ENCODE measurements around the gene ARHGAP10.
"Not testable (repeated sequence)": the region's sequence is repeated elsewhere in the genome, so short reads cannot be mapped to it uniquely, and the experiment has no call there.

The ARHGAP10 gene

DNA sequence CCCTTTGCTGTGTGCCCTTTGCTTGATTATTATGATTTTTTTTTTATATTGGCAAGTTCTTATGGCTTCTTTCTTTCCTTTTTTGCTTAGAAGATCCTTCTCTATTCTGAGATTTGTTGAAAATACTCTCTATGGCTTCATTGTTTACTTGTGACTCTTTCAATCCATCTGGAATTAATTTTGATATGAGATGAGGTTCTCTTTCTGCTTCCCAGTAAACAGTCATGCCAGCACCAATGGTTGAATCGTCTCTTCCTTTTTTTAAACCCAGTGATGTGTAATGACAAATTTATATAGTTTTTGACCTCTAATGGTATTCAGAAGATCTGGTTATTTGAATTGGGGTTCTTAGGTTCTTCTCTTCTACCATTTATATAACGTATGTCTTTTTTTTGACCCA, 121.8 kb downstream of the ARHGAP10 start:
- no peak for DNase-seq (ENCODE audit: low read depth)

GRCh38 chr4:147854154-147854553, 122.3 kb downstream of the ARHGAP10 start:
- DNase-seq (ENCODE audit: low read depth) = no peak

- no peak for DNase-seq (ENCODE audit: low read depth)
Measured at GRCh38 chr4:147855571-147856009, 123.7 kb downstream of the ARHGAP10 start.

DNA sequence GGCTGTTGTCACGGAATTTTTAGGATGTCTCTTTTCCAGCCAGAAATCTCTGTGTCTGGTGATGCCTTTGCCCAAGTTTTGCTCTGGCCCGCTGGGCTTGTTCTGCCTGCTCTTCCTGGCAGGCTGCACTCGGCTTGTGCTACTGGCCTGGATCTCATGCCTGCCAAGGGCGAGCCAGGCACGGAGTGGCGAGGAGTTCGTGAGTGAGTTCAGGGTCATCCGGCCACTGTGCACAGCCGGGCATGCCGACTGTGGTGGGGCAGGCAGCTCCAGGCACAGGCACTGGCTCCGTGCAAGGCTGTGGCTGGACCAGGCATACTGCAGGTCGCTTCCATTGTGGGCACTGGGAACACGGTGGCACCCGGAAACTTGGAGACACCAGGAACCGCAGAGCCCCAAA, 129.1 kb downstream of the ARHGAP10 start:
- no peak for DNase-seq (ENCODE audit: low read depth)

DNA sequence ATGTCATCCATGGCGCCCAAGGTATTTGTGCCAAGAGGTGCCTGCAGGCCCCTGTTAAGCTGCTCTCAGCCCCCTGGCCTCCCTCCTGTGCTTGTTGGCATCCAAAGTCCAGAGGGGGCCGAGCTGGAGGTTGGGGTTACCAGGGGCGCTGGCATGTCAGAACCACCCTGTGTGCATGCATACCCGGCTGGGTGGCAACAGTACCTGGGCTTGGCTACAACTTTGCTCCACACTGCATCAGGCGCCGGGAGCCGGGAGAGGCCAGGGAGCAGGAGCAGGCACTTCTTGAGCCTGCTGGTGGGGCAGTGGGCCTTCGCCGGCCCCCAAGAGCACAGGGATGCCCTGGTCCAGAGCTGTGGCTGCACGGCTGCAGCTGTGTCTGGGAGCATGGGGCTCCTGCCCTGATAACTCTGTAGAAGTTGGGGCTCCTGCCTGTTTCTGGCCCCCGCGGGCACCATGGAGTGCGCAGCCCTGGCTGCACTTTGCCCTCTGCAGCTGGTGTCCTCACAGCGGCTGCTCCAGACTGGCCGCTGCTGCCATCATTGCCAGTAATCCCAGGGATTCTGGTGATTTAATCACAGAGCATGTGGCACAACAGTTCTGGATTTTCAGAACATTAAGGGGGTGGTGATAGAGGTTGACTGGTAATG, 130.3 kb downstream of the ARHGAP10 start:
- no peak for DNase-seq (ENCODE audit: low read depth)

GRCh38 chr4:147863111-147863747, 131.3 kb downstream of the ARHGAP10 start:
- no peak for DNase-seq (ENCODE audit: low read depth)

DNA sequence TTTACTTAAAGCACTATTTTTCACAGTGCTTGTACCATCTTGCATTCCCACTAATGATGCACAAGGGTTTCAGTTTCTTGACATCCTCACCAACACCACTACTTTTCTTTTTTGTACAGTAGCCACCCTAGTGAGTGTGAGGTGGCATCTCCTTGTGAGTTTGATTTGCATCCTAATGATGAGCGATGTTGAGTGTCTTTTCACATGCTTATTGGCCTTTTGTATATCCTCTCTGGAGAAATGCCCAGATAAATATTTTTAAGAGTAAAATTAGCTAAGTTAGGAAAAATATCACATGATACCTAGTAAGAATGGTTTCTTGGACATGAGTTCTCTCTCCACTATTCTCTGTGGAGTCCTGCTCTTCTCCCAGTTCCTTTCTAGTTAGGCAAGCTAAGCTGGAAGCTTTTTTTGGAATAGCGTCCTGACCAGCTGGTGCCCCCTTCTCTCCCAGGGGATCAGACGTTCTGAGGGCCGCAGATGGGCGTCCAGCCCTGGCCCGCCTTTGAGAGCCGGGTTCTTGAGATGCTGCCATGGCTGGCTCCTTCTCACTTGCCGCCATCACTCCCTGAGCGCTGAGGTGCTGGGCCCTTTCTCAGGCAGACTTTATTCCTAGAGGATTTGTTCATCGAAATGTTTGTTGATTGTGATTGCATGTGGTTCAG, 132.1 kb downstream of the ARHGAP10 start:
- DNase-seq (ENCODE audit: low read depth) = no peak

- no peak for DNase-seq (ENCODE audit: low read depth)
Measured at GRCh38 chr4:147864607-147865006, 132.7 kb downstream of the ARHGAP10 start.

DNA sequence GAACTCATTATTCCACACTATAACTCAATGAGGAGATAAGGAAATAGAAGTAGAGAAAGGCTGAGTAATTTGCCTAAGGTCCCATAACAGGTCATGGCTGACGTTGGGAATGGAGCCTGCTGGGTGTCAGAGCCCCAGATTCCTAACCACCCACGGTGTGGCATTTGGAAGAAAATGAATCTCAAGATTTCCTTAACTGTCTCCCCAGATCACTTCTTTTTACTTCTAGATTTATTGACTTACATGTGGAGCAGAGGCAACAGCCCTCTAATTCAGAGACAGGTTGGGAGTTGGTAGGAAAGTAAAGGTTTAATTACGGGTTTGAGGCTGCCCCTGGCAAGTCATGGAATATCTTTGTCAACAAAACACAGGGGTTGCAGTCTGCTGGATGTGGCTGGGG, 134.0 kb downstream of the ARHGAP10 start:
- no peak for DNase-seq (ENCODE audit: low read depth)

DNA sequence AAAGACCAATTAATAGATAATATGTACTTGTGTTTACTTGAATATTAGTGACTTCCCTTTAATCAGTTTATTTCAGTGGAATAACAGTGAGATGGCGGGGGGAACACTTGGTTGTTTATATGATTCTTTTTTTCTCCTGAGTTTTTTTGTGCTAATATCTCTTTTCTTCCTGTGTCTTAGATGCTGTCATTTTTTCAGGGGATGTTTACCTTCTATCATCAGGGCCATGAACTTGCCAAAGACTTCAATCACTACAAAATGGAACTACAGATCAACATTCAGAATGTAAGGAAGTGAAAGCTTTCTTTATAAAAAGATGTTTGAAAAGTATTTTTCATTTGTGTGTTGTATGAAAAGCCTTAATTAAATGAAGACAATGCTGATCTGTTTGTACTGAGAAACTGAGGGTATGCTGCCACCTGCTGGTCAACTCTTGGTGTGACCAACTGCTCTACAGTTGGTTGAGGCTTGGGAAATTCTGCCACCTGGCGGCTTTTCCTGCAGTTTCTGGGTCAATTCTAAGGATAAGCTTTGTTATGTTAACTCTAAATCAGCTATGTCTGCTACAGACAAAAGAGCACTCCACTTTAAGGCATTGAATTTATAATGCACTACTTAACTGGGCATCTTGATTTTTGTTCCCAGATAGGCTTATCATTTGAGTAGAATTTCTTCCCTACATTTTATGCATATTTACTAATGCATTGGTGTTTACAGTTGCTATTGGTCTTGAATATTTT, 134.8 kb downstream of the ARHGAP10 start:
- DNase-seq (ENCODE audit: low read depth) = peak; percentile 89

GRCh38 chr4:147874109-147874508, 142.2 kb downstream of the ARHGAP10 start:
- DNase-seq (ENCODE audit: low read depth) = no peak

GRCh38 chr4:147877308-147877771, 145.5 kb downstream of the ARHGAP10 start:
- DNase-seq (ENCODE audit: low read depth) = no peak

DNA sequence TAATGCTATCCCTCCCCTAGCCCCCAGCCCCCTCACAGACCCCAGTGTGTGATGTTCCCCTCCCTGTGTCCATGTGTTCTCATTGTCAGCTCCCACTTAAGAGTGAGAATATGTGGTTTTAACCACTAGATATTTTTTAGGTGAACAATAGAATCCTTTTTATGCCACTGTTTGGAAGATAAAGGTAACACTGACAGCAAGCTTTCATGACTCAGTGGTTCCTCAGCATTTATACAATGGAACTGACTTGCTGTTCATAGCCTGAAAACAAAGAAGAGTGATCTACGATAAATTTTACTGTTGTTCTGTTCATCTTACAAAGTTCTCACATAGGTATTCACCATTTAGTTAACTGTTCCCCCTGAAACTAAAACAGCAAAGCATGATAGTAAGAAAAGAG, 147.8 kb downstream of the ARHGAP10 start:
- DNase-seq (ENCODE audit: low read depth) = no peak

DNA sequence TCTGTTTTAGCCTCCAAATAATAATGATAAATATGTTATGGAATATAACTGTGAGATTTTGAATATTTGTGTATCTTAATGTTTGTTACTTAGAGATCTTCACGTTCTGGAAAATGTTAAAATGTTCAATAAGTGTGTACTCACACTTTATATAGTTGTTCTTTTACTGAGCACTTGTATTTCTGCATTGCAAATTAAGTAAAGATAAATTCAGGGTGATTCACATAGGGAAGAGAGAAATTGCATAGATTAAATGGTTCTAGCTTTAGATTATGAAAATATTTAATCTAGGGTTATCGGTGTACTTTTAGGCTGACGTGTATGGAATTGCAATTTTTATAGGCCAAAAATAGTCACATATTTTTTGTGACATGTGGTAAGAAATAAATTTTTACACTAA, 148.6 kb downstream of the ARHGAP10 start:
- no peak for DNase-seq (ENCODE audit: low read depth)

GRCh38 chr4:147884536-147884935, 152.6 kb downstream of the ARHGAP10 start:
- no peak for DNase-seq (ENCODE audit: low read depth)

- DNase-seq (ENCODE audit: low read depth) = not testable (repeated sequence)
Measured at GRCh38 chr4:147885216-147885615, 153.3 kb downstream of the ARHGAP10 start.

- no peak for DNase-seq (ENCODE audit: low read depth)
Measured at GRCh38 chr4:147891476-147892115, 159.7 kb downstream of the ARHGAP10 start.

GRCh38 chr4:147899512-147899911, 167.6 kb downstream of the ARHGAP10 start:
- DNase-seq (ENCODE audit: low read depth) = no peak

DNA sequence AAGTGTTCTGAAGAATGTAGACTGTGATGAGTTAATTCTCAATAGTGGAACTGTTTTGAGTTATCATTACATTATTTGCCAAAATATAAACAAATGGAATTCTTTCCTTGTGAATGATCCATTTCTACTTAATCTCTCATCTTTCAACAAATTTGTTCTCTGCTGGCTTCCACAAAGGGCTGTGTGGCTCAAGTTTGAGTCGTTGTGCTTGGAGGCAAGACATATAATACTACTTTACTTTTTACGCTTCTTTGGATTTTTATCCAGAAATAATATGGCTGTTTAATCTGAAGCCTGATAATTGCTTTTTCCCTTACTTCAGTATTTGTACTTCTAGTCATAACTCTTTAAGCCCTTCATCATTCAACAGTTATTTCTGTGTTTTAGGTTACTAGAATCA, 169.5 kb downstream of the ARHGAP10 start:
- no peak for DNase-seq (ENCODE audit: low read depth)

DNA sequence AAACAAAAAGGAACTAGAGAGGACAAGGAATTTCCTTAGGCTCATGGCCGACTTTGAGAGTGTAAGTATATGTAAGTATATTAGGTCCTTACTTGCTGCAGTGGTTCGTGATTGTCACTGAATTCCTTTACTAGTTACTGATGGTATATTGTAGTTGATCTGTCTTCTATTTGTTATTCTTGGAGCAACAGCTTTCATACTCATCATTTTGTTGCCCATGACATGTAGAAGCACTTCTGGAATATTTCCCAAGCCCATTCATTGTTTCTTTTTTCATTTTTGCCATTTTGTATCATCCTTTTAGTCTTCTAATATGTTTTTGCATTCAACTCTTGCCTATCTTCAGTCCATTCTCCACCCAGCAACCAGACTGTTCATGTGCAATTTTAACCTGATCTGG, 170.0 kb downstream of the ARHGAP10 start:
- DNase-seq (ENCODE audit: low read depth) = no peak

DNA sequence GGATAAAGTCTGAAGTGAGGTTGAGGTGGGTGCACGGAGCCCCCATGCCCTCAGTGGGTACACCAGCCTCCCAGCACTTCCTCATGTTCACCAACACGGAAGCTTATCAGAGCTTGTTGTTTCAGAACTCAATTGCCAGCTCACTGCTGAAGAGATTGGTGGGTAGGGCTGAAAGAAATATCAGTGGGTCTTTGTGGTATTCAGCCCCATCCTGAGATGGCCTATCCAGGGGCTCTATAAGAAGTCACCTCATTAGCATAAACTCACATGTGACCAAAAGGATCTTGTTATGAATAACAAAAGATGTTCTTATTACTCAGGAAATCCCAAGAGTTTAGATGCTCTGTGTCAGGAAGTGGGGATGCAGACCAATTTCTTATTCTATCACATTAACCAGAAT, 177.3 kb downstream of the ARHGAP10 start:
- no peak for DNase-seq (ENCODE audit: low read depth)

DNA sequence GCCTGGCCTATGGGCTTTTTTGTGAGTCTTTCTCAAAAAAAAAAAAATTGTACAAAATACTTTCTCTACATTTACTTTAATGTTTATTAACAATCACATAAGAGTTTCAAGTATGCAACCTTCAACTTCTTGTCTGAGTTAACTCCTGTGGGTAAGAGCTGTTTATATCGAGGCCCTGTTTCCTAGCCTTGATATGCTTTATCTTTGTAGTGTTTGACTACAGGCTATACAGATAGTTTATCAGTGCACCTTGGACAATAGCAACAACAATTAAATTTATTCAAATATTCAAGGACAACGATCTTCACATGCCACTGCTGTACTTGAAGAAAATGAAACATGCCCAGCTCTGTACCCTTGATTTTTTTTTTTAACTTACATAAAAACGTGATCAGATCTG, 178.4 kb downstream of the ARHGAP10 start:
- no peak for DNase-seq (ENCODE audit: low read depth)

Data from stimulated activated CD8-positive, alpha-beta memory T cell treated with anti-CD3 and anti-CD28 coated beads, Interleukin-7, amount 100 ng/mL, for 24 hours (primary cell).